Trophoblast cell (in vitro differentiated cells and primary cell): ENCODE results near the gene NTSR2.

Experiments
- DNase-seq, 2 donors: peaks; one replicate each; pipeline ENCODE4 v3.0.0-alpha.2; 2016
- H2AFZ ChIP-seq: 2 replicates; pipeline ENCODE4 v1.6.1; 2013; ENCODE audit warnings: low read length, moderate library complexity, mild to moderate bottlenecking; ENCODE audit not compliant: insufficient read depth, poor library complexity
- H2AK5ac ChIP-seq: 2 replicates; pipeline ENCODE4 v1.6.1; 2013; ENCODE audit warnings: mild to moderate bottlenecking, low read length
- H2BK120ac ChIP-seq: 2 replicates; pipeline ENCODE4 v1.6.1; 2013; ENCODE audit warnings: low read length, mild to moderate bottlenecking, moderate library complexity; ENCODE audit not compliant: insufficient read depth, poor library complexity
- H2BK12ac ChIP-seq: 2 replicates; pipeline ENCODE4 v1.6.1; 2013; ENCODE audit warnings: mild to moderate bottlenecking, low read length, moderate library complexity
- H2BK5ac ChIP-seq: 2 replicates; pipeline ENCODE4 v1.6.1; 2013; ENCODE audit warnings: low read length, low read depth, moderate library complexity, mild to moderate bottlenecking; ENCODE audit not compliant: poor library complexity
- H3K14ac ChIP-seq: 2 replicates; pipeline ENCODE4 v1.6.1; 2013; ENCODE audit warnings: mild to moderate bottlenecking, low read length
- H3K18ac ChIP-seq: 2 replicates; pipeline ENCODE4 v1.6.1; 2013; ENCODE audit warnings: mild to moderate bottlenecking, low read length
- H3K23ac ChIP-seq: 2 replicates; pipeline ENCODE4 v1.6.1; 2013; ENCODE audit warnings: low read length
- H3K27ac ChIP-seq: 2 replicates; pipeline ENCODE4 v1.5.1; 2013; ENCODE audit warnings: low read depth, mild to moderate bottlenecking, inconsistent platforms, low read length, moderate library complexity
- H3K27me3 ChIP-seq: 2 replicates; pipeline ENCODE4 v1.6.1; 2013; ENCODE audit warnings: inconsistent platforms, mild to moderate bottlenecking, low read length, moderate library complexity; ENCODE audit not compliant: insufficient read depth
- H3K36me3 ChIP-seq, 2 experiments: 1 replicate in 1 of 2; 2 replicates in 1 of 2; pipeline ENCODE4 v1.6.1; 2013; ENCODE audit warnings: low read length in 2 of 2, mild to moderate bottlenecking in 2 of 2, moderate library complexity in 1 of 2; ENCODE audit not compliant: insufficient read depth in 2 of 2, control insufficient read depth in 1 of 2
- H3K4ac ChIP-seq: 2 replicates; pipeline ENCODE4 v1.6.1; 2013; ENCODE audit warnings: low read depth, mild to moderate bottlenecking, low read length, moderate library complexity
- H3K4me1 ChIP-seq, 2 experiments: 1 replicate in 1 of 2; 2 replicates in 1 of 2; pipeline ENCODE4 v1.6.1; 2013; ENCODE audit warnings: low read length in 2 of 2, mild to moderate bottlenecking in 2 of 2, moderate library complexity in 1 of 2; ENCODE audit not compliant: insufficient read depth in 2 of 2, control insufficient read depth in 1 of 2
- H3K4me2 ChIP-seq: 2 replicates; pipeline ENCODE4 v1.6.1; 2013; ENCODE audit warnings: inconsistent platforms, mild to moderate bottlenecking, low read length, moderate library complexity
- H3K4me3 ChIP-seq: 2 replicates; pipeline ENCODE4 v1.5.1; 2013; ENCODE audit warnings: mild to moderate bottlenecking, low read depth, low read length, inconsistent platforms
- H3K79me1 ChIP-seq: one replicate; pipeline ENCODE4 v1.6.1; 2013; ENCODE audit warnings: low read length
- H3K79me2 ChIP-seq: 2 replicates; pipeline ENCODE4 v1.6.1; 2013; ENCODE audit warnings: low read length, mild to moderate bottlenecking; ENCODE audit not compliant: control insufficient read depth, insufficient read depth, poor library complexity
- H3K9ac ChIP-seq: 2 replicates; pipeline ENCODE4 v1.6.1; 2013; ENCODE audit warnings: mild to moderate bottlenecking, low read length
- H3K9me3 ChIP-seq: 2 replicates; pipeline ENCODE4 v1.6.1; 2013; ENCODE audit warnings: low read depth, mild to moderate bottlenecking, control low read depth, inconsistent platforms, low read length; ENCODE audit not compliant: insufficient read depth
- H4K12ac ChIP-seq: 2 replicates; pipeline ENCODE4 v1.6.1; 2013; ENCODE audit warnings: low read depth, mild to moderate bottlenecking, low read length, moderate library complexity
- H4K8ac ChIP-seq: 2 replicates; pipeline ENCODE4 v1.6.1; 2013; ENCODE audit warnings: low read depth, mild to moderate bottlenecking, low read length, moderate library complexity
- H4K91ac ChIP-seq: one replicate; pipeline ENCODE4 v1.6.1; 2013; ENCODE audit warnings: low read depth, mild to moderate bottlenecking, low read length, moderate library complexity
- WGBS: extraction: QIAGEN DNeasy Blood & Tissue Kit; methylation state at CpG from one replicate; pipeline ENCODE4 v1.1.7; 2013; ENCODE audit warnings: missing lambda C conversion rate; ENCODE audit not compliant: insufficient read length, insufficient coverage; ENCODE audit errors: extremely low coverage; 5-methylcytosine and 5-hydroxymethylcytosine counted together

Gene NTSR2

GRCh38 chr2:11630855-11631254 is 39.1 kb downstream of the NTSR2 start:
- Histone ChIP-seq H2AFZ (no peak overlapping the region), H3K27me3 (no peaks in the 10 kb centered on the region), H3K4me3 (no peak overlapping the region), H2BK12ac (no peak overlapping the region), H3K9ac (no peak overlapping the region), H3K23ac (no peak overlapping the region), H3K27ac (no peak overlapping the region), H3K79me2 (no peaks in the 10 kb centered on the region), H2AK5ac (no peak overlapping the region), H3K4me1 (no peaks in the 10 kb centered on the region), H4K8ac (no peak overlapping the region), H4K91ac (no peak overlapping the region), H3K9me3 (peaks cover 11% of the 10 kb centered on the region), H2BK5ac (no peak overlapping the region), H3K14ac (no peak overlapping the region), H3K79me1 (no peaks in the 10 kb centered on the region), H2BK120ac (no peak overlapping the region), H4K12ac (no peak overlapping the region), H3K4me2 (no peak overlapping the region), H3K36me3 (peaks cover 15 to 24% of the 10 kb centered on the region in 2 experiments), H3K4ac (no peak overlapping the region), H3K18ac (no peak overlapping the region)
- WGBS, result no CpG with 5 or more reads among the region's 4 CpGs
- no peak for DNase-seq

DNA sequence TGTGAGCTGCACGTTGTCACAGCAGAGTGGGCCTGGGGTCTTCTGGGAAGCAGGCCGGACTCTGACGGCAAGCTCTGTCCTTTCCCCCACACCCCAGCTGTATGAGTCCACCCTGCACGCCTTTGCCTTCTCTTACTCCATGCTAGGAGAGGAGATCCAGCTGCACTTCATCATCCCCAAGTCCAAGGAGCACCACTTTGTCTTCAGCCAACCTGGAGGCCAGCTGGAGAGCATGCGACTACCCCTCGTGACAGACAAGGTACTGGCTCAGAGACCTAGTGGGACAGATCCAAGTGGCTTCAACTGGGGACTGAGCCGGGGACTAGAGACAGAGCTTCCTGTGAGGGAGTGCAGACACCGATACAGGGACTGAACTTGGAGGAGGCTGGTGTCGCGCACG is 40.1 kb downstream of the NTSR2 start:
- no peak overlapping the region for H3K18ac ChIP-seq
- no peak overlapping the region for H4K8ac ChIP-seq
- no peak overlapping the region for H2BK120ac ChIP-seq
- H3K27me3 ChIP-seq, result no peaks in the 10 kb centered on the region
- H2AK5ac ChIP-seq, result no peak overlapping the region
- H3K4me1 ChIP-seq, result no peaks in the 10 kb centered on the region
- H3K4me3 ChIP-seq, result no peak overlapping the region
- DNase-seq, result no peak
- H4K12ac ChIP-seq, result no peak overlapping the region
- H3K4me2 ChIP-seq, result no peak overlapping the region
- WGBS, result no CpG with 5 or more reads among the region's 11 CpGs
- H3K79me1 ChIP-seq, result no peaks in the 10 kb centered on the region
- no peak overlapping the region for H3K4ac ChIP-seq
- H3K9ac ChIP-seq, result no peak overlapping the region
- peaks cover 15 to 20% of the 10 kb centered on the region in 2 experiments for H3K36me3 ChIP-seq
- no peak overlapping the region for H2AFZ ChIP-seq
- no peaks in the 10 kb centered on the region for H3K79me2 ChIP-seq
- peaks cover 11% of the 10 kb centered on the region for H3K9me3 ChIP-seq
- no peak overlapping the region for H3K27ac ChIP-seq
- no peak overlapping the region for H3K14ac ChIP-seq
- H2BK12ac ChIP-seq, result no peak overlapping the region
- no peak overlapping the region for H3K23ac ChIP-seq
- H2BK5ac ChIP-seq, result no peak overlapping the region
- H4K91ac ChIP-seq, result no peak overlapping the region

DNA sequence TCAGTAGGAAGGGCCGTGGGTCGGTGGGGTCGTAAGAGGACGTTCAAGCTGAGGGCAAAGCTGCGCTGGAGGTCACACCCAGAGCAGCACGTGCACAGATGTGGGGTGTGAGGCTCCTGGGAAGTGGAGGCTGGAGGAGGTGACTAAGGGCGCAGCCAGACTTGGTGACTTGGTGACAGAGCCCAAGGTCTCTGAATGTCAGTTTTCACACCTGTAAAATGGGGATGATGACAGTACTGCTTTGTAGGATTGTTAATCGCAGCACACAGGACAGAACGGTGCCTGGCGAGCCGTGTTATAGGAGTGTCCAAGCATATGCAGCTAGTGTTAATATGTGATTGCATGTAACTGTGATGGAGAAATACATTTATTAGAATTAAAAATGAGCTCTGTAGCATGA is 40.8 kb downstream of the NTSR2 start:
- H2BK120ac ChIP-seq, result no peak overlapping the region
- no peak overlapping the region for H2AK5ac ChIP-seq
- DNase-seq, result no peak
- H3K36me3 ChIP-seq, result peaks cover 15 to 18% of the 10 kb centered on the region in 2 experiments
- H3K9me3 ChIP-seq, result peaks cover 11% of the 10 kb centered on the region
- H3K79me1 ChIP-seq, result no peaks in the 10 kb centered on the region
- no peak overlapping the region for H2AFZ ChIP-seq
- no peak overlapping the region for H4K91ac ChIP-seq
- H3K4ac ChIP-seq, result no peak overlapping the region
- no peaks in the 10 kb centered on the region for H3K27me3 ChIP-seq
- no peak overlapping the region for H3K23ac ChIP-seq
- H2BK5ac ChIP-seq, result no peak overlapping the region
- no peak overlapping the region for H3K4me3 ChIP-seq
- H3K79me2 ChIP-seq, result no peaks in the 10 kb centered on the region
- H3K27ac ChIP-seq, result no peak overlapping the region
- H3K9ac ChIP-seq, result no peak overlapping the region
- no peak overlapping the region for H4K12ac ChIP-seq
- no peak overlapping the region for H3K14ac ChIP-seq
- WGBS, result no CpG with 5 or more reads among the region's 11 CpGs
- no peak overlapping the region for H4K8ac ChIP-seq
- H3K4me1 ChIP-seq, result no peaks in the 10 kb centered on the region
- no peak overlapping the region for H2BK12ac ChIP-seq
- no peak overlapping the region for H3K4me2 ChIP-seq
- H3K18ac ChIP-seq, result no peak overlapping the region

GRCh38 chr2:11628675-11629074 is 41.3 kb downstream of the NTSR2 start:
- Histone ChIP-seq H2BK5ac (no peak overlapping the region), H2AFZ (no peak overlapping the region), H3K9me3 (peaks cover 9% of the 10 kb centered on the region), H2BK120ac (no peak overlapping the region), H4K8ac (no peak overlapping the region), H3K79me1 (no peaks in the 10 kb centered on the region), H4K12ac (no peak overlapping the region), H3K4me1 (no peaks in the 10 kb centered on the region), H3K23ac (no peak overlapping the region), H3K36me3 (peaks cover 10 to 14% of the 10 kb centered on the region in 2 experiments), H3K27ac (no peak overlapping the region), H4K91ac (no peak overlapping the region), H2BK12ac (no peak overlapping the region), H3K4me3 (no peak overlapping the region), H2AK5ac (no peak overlapping the region), H3K14ac (no peak overlapping the region), H3K4ac (no peak overlapping the region), H3K9ac (no peak overlapping the region), H3K4me2 (no peak overlapping the region), H3K18ac (no peak overlapping the region), H3K27me3 (no peaks in the 10 kb centered on the region), H3K79me2 (no peaks in the 10 kb centered on the region)
- WGBS, result no CpG with 5 or more reads among the region's 9 CpGs
- no peak for DNase-seq
